Dermis blood vessel endothelial cell (primary cell): Measurements from ENCODE around the gene MRPL38. TPM values are rescaled to one million over a fixed set of nuclear protein-coding genes. Genes with fewer than 3 reads are reported as not detected.

ENCODE experiments used
- DNase-seq: peaks from one replicate; pipeline ENCODE4 v3.0.0; 2010
- total RNA-seq: library from RNA; depleted of rRNA; stranded (reverse); fragments of >200 nt; gene quantifications from 2 replicates; pipeline ENCODE4 v1.2.3, GENCODE V29; 2014

The MRPL38 gene
- total RNA-seq, 1 donor from 2014 or later, result 24.0 TPM

GRCh38 chr17:75850928-75851692, 53.6 kb downstream of the MRPL38 start:
- DNase-seq, result no peak

- no peak for DNase-seq
These were observed 55.0 kb downstream of the MRPL38 start for GRCh38 chr17:75849724-75850123.

GRCh38 chr17:75849279-75849646, 55.4 kb downstream of the MRPL38 start:
- DNase-seq, result peak; percentile 29

Other genes starting within 250 kb of the MRPL38 start
- 14.6 and 16.2 TPM in 2 replicates for gene RECQL5, start 237.7 kb downstream of the MRPL38 start, total RNA-seq
- 68.2 and 84.7 TPM in 2 replicates for gene SAP30BP, start 237.5 kb downstream of the MRPL38 start, total RNA-seq
- gene ITGB4, start 183.4 kb downstream of the MRPL38 start, total RNA-seq, result 34.4 and 125 TPM in 2 replicates
- gene GALK1, start 139.7 kb downstream of the MRPL38 start, total RNA-seq, result 66.0 and 66.5 TPM in 2 replicates
- gene UNK, start 120.1 kb downstream of the MRPL38 start, total RNA-seq, result 10.9 and 12.4 TPM in 2 replicates
- gene UNC13D, start 60.5 kb downstream of the MRPL38 start, total RNA-seq, result 3.2 and 3.4 TPM in 2 replicates
- 19.2 and 54.3 TPM in 2 replicates for gene WBP2, start 49.5 kb downstream of the MRPL38 start, total RNA-seq
- 89.1 and 109 TPM in 2 replicates for gene TRIM47, start 26.3 kb downstream of the MRPL38 start, total RNA-seq
- 42.4 and 43.1 TPM in 2 replicates for gene TRIM65, start 7.9 kb downstream of the MRPL38 start, total RNA-seq
- gene FBF1, start 36.2 kb upstream of the MRPL38 start, total RNA-seq, result 6.2 and 11.6 TPM in 2 replicates
- gene ACOX1, start 74.3 kb upstream of the MRPL38 start, total RNA-seq, result 68.4 and 79.8 TPM in 2 replicates
- gene TEN1, start 74.4 kb upstream of the MRPL38 start, total RNA-seq, result 14.0 and 20.8 TPM in 2 replicates
- 0.51 and 2.1 TPM in 2 replicates for gene CDK3, start 96.0 kb upstream of the MRPL38 start, total RNA-seq
- under 0.01 and 0.05 TPM in 2 replicates for gene EVPL, start 122.4 kb upstream of the MRPL38 start, total RNA-seq
- 28.2 and 60.7 TPM in 2 replicates for gene SRP68, start 167.6 kb upstream of the MRPL38 start, total RNA-seq
- 0.19 TPM in 1 of 2 replicates, not detected in the other for gene GALR2, start 169.9 kb upstream of the MRPL38 start, total RNA-seq
- gene ZACN, start 174.3 kb upstream of the MRPL38 start, total RNA-seq, result not detected in 2 replicates
- 102 and 114 TPM in 2 replicates for gene EXOC7, start 198.9 kb upstream of the MRPL38 start, total RNA-seq
- 0.05 TPM in 1 of 2 replicates, not detected in the other for gene FOXJ1, start 236.4 kb upstream of the MRPL38 start, total RNA-seq